Activated CD8-positive, alpha-beta memory T cell treated with anti-CD3 and anti-CD28 coated beads for 48 hours (primary cell): Measurements from ENCODE around the gene ENTPD2.
"Not testable (repeated sequence)": the region's sequence is repeated elsewhere in the genome, so short reads cannot be mapped to it uniquely, and the experiment has no call there.

Experiments
- DNase-seq, 3 experiments: peaks; one replicate each; pipeline ENCODE4 v3.0.0-alpha.2; 2020; ENCODE audit warnings: low read depth in 2 of 3, low spot score in 2 of 3

ENTPD2 gene

DNA sequence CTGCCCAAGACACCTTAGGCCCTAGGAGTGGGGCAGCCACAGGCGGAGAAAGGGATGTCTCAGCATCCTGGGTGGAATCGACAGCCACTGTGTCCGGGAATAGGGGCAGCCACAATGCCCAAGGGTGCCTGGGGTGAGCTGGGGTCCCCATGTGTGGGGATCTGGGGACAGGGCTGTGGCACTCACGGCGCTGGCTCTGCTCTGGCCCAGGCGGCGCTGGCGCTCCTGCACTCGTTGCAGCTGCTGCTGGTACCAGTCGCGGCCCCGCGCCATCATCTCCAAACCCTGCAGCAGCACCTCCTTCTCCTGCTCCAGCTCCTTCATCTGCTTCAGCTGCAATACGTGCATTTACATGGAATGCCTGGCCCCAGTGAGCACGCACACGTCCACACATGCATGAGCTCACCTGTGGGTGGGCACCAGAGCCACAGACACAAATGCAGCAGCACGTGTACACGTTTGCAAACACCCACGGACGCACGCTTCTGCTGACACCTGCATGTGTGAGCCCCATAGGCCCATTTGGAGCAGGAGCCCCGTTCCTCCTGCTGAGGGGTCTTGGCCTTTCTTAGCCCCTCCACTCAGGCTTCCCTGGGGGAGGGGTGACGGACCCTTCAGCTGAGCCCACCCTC, 11.6 kb upstream of the ENTPD2 start:
- DNase-seq = no peak

GRCh38 chr9:137064880-137065164, 11.0 kb upstream of the ENTPD2 start:
- no peak for DNase-seq

GRCh38 chr9:137064027-137064879, 10.4 kb upstream of the ENTPD2 start:
- peak in 1 of 3 experiments; percentile 65 for DNase-seq

GRCh38 chr9:137063311-137064026, 9.6 kb upstream of the ENTPD2 start:
- DNase-seq = no peak

GRCh38 chr9:137062798-137063197, 8.9 kb upstream of the ENTPD2 start:
- DNase-seq = not testable (repeated sequence)

GRCh38 chr9:137062384-137062783, 8.5 kb upstream of the ENTPD2 start:
- no peak for DNase-seq

DNA sequence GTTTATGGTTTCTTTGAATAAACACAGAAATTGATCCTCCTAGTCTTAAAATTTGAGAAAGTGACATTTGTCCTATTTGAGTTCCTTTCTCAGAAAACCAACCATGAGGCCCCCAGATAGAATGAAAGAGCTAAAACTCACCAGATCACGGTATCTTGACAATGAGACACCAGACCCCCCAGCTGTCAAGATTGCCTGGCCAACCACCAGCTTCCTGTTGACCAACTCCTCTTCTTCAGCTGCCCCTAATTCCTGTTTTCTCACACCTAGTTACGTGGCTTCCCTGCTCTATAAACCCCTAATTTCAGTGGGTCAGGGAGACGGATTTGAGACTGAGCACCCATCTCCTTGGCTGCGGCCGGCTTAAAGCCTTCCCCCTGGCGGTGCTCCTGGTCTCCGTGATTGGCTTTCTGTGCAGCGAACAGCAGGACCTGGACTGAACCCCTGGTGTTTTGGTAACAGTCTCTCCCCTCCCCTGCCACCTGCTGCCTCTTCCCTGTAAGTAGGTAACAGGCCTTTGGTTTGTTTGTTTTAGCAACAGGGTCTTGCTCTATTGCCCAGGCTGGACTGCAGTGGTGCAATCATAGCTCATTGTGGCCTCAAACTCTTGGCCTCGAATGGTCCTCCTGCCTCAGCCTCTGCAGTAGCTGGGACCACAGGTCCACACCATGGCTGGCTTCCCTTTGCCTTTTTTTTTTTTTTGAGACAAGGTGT, 4.8 kb upstream of the ENTPD2 start:
- DNase-seq = no peak

GRCh38 chr9:137057545-137057944, 3.7 kb upstream of the ENTPD2 start:
- no peak for DNase-seq

- no peak for DNase-seq
These were observed 3.0 kb upstream of the ENTPD2 start for GRCh38 chr9:137056739-137057415.

DNA sequence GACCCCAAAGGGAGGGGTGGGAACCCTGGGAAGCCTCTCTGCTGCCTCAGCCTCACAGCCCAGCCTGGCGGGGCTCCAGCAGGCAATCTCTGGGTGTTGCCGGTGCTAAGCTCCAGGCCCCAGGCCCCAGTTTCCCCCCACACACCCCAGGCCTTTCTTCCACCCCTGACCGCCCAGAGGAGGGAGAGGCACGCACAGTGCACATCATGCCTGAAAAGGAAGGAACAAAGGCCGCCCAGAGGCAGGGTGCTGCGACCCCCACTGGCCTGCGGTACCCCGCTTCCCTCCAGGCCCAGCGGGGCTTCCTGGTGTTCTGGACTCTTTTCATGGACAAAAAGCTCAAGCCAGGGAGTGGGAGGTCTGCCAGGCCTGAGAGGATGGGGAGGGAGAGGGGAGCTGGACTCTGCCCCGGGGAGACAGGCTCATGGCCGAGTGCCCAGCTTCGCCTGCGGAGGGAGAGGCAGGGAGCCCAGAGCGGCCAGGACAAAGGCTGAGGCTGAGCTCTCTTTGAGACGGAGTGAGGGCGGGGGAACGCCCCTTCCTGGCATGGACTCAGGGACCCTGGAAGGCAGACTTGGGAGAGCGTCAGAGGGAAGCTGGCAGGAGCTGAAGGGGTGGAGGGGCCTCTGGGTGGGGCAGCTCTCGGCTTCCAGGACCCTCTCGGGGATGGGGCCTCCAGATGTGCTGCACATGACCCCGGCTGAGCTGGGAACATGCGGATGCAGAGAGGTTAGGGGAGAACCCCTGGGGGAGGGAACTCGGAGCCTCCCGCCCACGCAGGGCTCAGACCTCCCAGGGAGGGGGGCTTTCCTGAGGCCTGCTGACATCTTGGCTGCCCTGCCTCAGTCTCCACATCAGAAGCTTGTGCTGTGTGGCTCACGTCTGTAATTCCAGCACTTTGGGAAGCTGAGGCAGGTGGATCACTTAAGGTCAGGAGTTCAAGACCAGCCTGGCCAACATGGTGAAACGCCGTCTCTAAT, 1.8 kb upstream of the ENTPD2 start:
- no peak for DNase-seq

- no peak for DNase-seq
These were observed 1.1 kb upstream of the ENTPD2 start for GRCh38 chr9:137054932-137055384.

- no peak for DNase-seq
These were observed 590 bp downstream of the ENTPD2 start for GRCh38 chr9:137052998-137053943.

DNA sequence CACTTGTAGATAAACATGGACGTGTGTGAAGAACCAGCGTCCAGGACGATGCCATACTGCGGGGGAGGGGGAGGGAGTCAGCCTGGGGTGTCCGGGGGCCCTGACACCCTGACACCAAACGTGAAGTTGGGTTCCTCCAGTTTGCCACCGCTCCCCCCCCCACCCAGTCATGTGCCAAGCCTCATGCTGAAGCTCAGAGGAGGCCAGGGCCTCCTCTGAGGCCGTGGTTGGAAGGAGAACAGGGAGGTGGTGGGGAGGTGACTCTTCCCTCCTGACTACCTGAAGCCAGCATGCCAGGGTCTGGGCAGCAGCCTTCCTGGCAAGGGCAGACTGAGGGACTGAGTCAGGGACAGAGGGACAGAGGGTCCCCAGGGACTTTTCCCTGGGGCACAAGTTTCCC, 1.6 kb downstream of the ENTPD2 start:
- DNase-seq = no peak

DNA sequence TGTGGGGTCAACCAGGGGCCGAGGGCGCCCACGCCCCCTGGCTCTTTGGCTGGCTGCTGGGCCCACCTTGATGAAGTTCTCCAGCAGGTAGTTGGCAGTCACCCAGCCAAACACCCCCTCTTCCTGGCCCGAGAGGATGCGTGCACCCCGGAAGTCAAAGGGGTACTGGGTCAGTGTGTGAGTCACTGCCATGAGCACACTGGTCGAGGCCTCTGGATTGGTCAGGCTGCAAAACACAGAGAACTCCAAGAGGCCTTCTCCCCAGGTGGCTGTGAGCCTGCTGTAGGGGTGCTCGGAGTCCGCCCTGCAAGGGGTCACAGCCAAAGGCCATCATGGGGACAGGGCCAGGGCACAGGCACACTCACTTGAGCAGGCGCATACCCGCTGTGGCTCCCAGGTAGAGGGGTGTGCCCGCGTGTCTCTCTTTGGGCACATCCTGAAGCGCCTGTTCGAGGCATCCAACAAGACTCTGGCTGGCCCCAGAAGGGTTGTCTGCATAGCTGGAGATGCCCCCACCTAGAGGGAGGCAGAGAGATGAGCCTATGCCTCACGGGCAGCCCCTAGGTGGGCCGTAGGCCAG, 2.6 kb downstream of the ENTPD2 start:
- no peak for DNase-seq

DNA sequence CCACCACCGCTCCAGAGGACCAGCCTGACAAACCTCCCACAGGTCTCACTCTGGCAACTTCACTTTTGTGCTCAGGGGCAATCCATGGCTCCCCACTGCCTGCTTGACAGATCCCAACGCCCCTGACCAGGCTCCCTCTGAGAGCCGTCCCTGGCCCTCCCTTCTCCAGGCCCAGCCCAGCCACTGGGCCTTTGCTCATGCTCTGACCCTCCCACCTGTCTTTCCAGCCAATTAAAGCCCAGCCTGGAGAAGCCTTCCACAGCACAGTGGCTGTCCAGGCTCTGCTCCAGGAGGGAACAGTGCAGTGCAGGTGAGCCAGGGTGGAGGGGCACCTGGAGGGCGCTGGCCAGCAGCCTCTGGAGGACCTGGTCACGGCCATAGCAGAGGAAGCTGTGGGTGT, 3.3 kb downstream of the ENTPD2 start:
- DNase-seq = no peak

DNA sequence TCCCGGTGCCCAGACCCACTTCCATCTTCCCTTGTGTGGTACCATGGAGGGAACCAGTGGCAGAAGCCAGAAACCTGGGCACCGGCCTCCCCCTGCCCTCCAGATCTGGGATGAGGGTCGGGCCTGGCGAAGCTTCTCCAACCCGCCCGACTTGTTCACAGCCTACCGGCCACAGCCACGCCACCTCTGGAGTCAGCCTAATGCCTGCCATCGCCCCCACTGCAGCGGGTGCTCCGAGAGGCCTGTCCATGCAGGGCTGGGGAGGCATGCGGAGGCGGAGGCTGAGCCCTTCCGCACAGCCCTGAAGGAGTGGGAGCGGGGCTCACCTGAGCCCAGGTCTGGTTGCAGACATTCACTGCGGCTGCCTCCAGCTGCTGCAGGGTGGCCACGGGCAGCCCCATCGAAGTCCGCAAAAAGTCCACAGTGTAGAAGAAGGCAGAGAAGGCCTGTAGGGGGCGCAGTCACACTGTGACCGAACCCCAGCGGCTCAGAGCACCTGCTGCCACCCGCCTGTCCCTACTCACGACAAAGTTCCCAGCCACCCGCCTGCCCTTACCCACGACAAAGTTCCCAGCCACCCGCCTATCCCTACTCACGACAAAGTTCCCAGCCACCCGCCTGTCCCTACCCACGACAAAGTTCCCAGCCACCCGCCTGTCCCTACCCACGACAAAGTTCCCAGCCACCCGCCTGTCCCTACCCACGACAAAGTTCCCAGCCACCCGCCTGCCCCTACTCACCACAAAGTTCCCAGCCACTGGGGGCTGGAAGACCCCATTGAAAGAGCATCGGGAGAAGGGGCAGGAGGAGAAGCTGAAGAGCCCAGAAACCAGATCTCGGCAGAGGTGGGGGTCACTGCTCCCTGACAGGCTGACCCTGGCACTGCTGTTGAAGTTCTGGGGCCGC, 4.1 kb downstream of the ENTPD2 start:
- peak in 1 of 3 experiments; percentile 67 for DNase-seq
